Jurkat, Clone E6-1 (cell line): ENCODE data around the gene ANKAR.
"Not testable (repeated sequence)": the region's sequence is repeated elsewhere in the genome, so short reads cannot be mapped to it uniquely, and the experiment has no call there.

Source experiments
- DNase-seq: peaks from one replicate; pipeline ENCODE4 v3.0.0-alpha.2; 2011; ENCODE audit warnings: low read depth, low spot score
- H3K4me3 ChIP-seq: 2 replicates; pipeline ENCODE4 v1.5.1; 2011; ENCODE audit warnings: mild to moderate bottlenecking, low read length, control low read depth, moderate library complexity

Gene ANKAR

GRCh38 chr2:189687796-189688195 lies 13.3 kb downstream of the ANKAR start:
- H3K4me3 ChIP-seq, DNase-seq: not testable (repeated sequence)

- no peak for DNase-seq
- H3K4me3 ChIP-seq, result no peak overlapping the region
Measured at GRCh38 chr2:189696223-189696622, 21.8 kb downstream of the ANKAR start.

GRCh38 chr2:189698020-189698887 lies 23.8 kb downstream of the ANKAR start:
- peak; percentile 41 for DNase-seq
- H3K4me3 ChIP-seq, result no peak overlapping the region

- DNase-seq, result no peak
- H3K4me3 ChIP-seq, result no peak overlapping the region
Measured at GRCh38 chr2:189700681-189701080, 26.2 kb downstream of the ANKAR start.

GRCh38 chr2:189702071-189702470 lies 27.6 kb downstream of the ANKAR start:
- DNase-seq, result peak; percentile 39
- no peak overlapping the region for H3K4me3 ChIP-seq

GRCh38 chr2:189709501-189710221 lies 35.2 kb downstream of the ANKAR start:
- DNase-seq, result no peak
- H3K4me3 ChIP-seq, result no peak overlapping the region

GRCh38 chr2:189717593-189717992 lies 43.1 kb downstream of the ANKAR start:
- DNase-seq, H3K4me3 ChIP-seq: not testable (repeated sequence)

- no peak overlapping the region for H3K4me3 ChIP-seq
- no peak for DNase-seq
Measured at GRCh38 chr2:189719571-189719970, 45.1 kb downstream of the ANKAR start.

GRCh38 chr2:189723192-189723591 lies 48.7 kb downstream of the ANKAR start:
- no peak for DNase-seq
- H3K4me3 ChIP-seq, result no peak overlapping the region
